ENCODE data around the gene ST3GAL2. TPM values are rescaled to one million over a fixed set of nuclear protein-coding genes. Genes with fewer than 3 reads are reported as not detected.

Gene ST3GAL2
- total and polyA plus RNA-seq, 2 of the 4 experiments (the other 2 are of a cell fraction): 17.4 to 17.7 TPM

Small RNA genes within 50 kb of the gene (microRNA-seq; reads per million reads assigned to microRNA genes)
- gene RNU6-23P (ENCODE audit: insufficient read depth, insufficient read length) (not detected), gene RPS27P26 (ENCODE audit: insufficient read depth, insufficient read length) (not detected)

Small RNA genes within 50 kb of the gene (small RNA-seq; reads per million reads assigned to genes)
- 0 to 51.8 (median 1.1) reads per million in 5 experiments for gene RNU6-23P
- 0 reads per million in 5 experiments for gene RPS27P26

Other genes with a start within 250 kb of the ST3GAL2 start
- 7.0 and 11.1 TPM in 2 replicates for gene EXOSC6, start 187.2 kb downstream of the ST3GAL2 start, total RNA-seq (2012; rRNA removed)
- gene EXOSC6, start 187.2 kb downstream of the ST3GAL2 start, polyA plus RNA-seq (2012; rRNA removed): 5.8 and 6.3 TPM in 2 replicates
- gene AARS1, start 149.6 kb downstream of the ST3GAL2 start, total RNA-seq (2012; rRNA removed): 125 and 139 TPM in 2 replicates
- 90.6 and 104 TPM in 2 replicates for gene AARS1, start 149.6 kb downstream of the ST3GAL2 start, polyA plus RNA-seq (2012; rRNA removed)
- 26.1 and 33.3 TPM in 2 replicates for gene DDX19B, start 139.9 kb downstream of the ST3GAL2 start, total RNA-seq (2012; rRNA removed)
- 36.0 and 41.0 TPM in 2 replicates for gene DDX19B, start 139.9 kb downstream of the ST3GAL2 start, polyA plus RNA-seq (2012; rRNA removed)
- gene DDX19A, start 92.2 kb downstream of the ST3GAL2 start, total RNA-seq (2012; rRNA removed): 52.2 and 69.5 TPM in 2 replicates
- gene DDX19A, start 92.2 kb downstream of the ST3GAL2 start, polyA plus RNA-seq (2012; rRNA removed): 41.1 and 44.7 TPM in 2 replicates
- gene FCSK, start 15.5 kb upstream of the ST3GAL2 start, total RNA-seq (2012; rRNA removed): 5.3 and 6.1 TPM in 2 replicates
- 7.2 and 8.3 TPM in 2 replicates for gene FCSK, start 15.5 kb upstream of the ST3GAL2 start, polyA plus RNA-seq (2012; rRNA removed)
- 85.0 and 96.1 TPM in 2 replicates for gene COG4, start 84.5 kb upstream of the ST3GAL2 start, total RNA-seq (2012; rRNA removed)
- 47.5 and 49.7 TPM in 2 replicates for gene COG4, start 84.5 kb upstream of the ST3GAL2 start, polyA plus RNA-seq (2012; rRNA removed)
- gene SF3B3, start 84.7 kb upstream of the ST3GAL2 start, total RNA-seq (2012; rRNA removed): 97.9 and 112 TPM in 2 replicates
- 123 and 134 TPM in 2 replicates for gene SF3B3, start 84.7 kb upstream of the ST3GAL2 start, polyA plus RNA-seq (2012; rRNA removed)
- 1.1 and 1.3 TPM in 2 replicates for gene IL34, start 207.5 kb upstream of the ST3GAL2 start, total RNA-seq (2012; rRNA removed)
- 2.0 and 2.5 TPM in 2 replicates for gene IL34, start 207.5 kb upstream of the ST3GAL2 start, polyA plus RNA-seq (2012; rRNA removed)
- 8.9 and 9.1 TPM in 2 replicates for gene MTSS2, start 247.0 kb upstream of the ST3GAL2 start, total RNA-seq (2012; rRNA removed)
- 86.2 and 108 TPM in 2 replicates for gene MTSS2, start 247.0 kb upstream of the ST3GAL2 start, polyA plus RNA-seq (2012; rRNA removed)

Measured in IMR-90 (cell line).